Neural cell (in vitro differentiated cells): ENCODE measurements around the gene TMEM119. TPM values are rescaled to one million over a fixed set of nuclear protein-coding genes. Genes with fewer than 3 reads are reported as not detected.

Source experiments
- H2AFZ ChIP-seq: fragments of 200-600, 300-800 bp; sonication (generic), shearing (Covaris generic); 2 replicates; pipeline ENCODE4 v1.6.0; 2014; ENCODE audit warnings: low read depth, mild to moderate bottlenecking, antibody characterized with exemption, low read length, moderate library complexity
- H3F3A ChIP-seq: fragments of 200-600 bp; shearing (Covaris generic); 2 replicates; pipeline ENCODE4 v1.6.1; 2016; ENCODE audit warnings: mild to moderate bottlenecking, moderate library complexity, mixed read lengths, antibody characterized with exemption, low read length; ENCODE audit not compliant: insufficient read depth, poor library complexity, severe bottlenecking
- H3K27ac ChIP-seq: fragments of 200-600, 300-800 bp; sonication (generic), shearing (Covaris generic); 2 replicates; pipeline ENCODE4 v1.5.1; 2014; ENCODE audit warnings: mild to moderate bottlenecking, low read length, moderate library complexity
- H3K27me3 ChIP-seq: fragments of 300-800, 200-600 bp; sonication (generic), shearing (Covaris generic); 2 replicates; pipeline ENCODE4 v1.6.0; 2014; ENCODE audit warnings: mild to moderate bottlenecking, low read depth, low read length, moderate library complexity; ENCODE audit not compliant: insufficient read depth
- H3K36me3 ChIP-seq: fragments of 300-800, 200-600 bp; sonication (generic), shearing (Covaris generic); 2 replicates; pipeline ENCODE4 v1.5.1; 2014; ENCODE audit warnings: mild to moderate bottlenecking, antibody characterized with exemption, low read length, moderate library complexity; ENCODE audit not compliant: insufficient read depth
- H3K4me2 ChIP-seq: fragments of 300-800, 200-600 bp; sonication (generic), shearing (Covaris generic); 2 replicates; pipeline ENCODE4 v1.6.0; 2014; ENCODE audit warnings: mild to moderate bottlenecking, low read length
- H3K4me3 ChIP-seq: fragments of 300-800, 200-600 bp; sonication (generic), shearing (Covaris generic); 2 replicates; pipeline ENCODE4 v1.5.1; 2014; ENCODE audit warnings: mild to moderate bottlenecking, low read length, moderate library complexity
- H3K79me2 ChIP-seq: fragments of 200-600 bp; shearing (Covaris generic); replicated peaks from 2 replicates; pipeline ENCODE4 v1.6.0; 2014; ENCODE audit warnings: mild to moderate bottlenecking, low read length, moderate library complexity; ENCODE audit not compliant: insufficient read depth
- H3K9ac ChIP-seq: fragments of 300-800, 200-600 bp; sonication (generic), shearing (Covaris generic); 2 replicates; pipeline ENCODE4 v1.6.1; 2016; ENCODE audit warnings: mild to moderate bottlenecking, low read length, mixed read lengths
- H3K9me2 ChIP-seq: fragments of 200-600 bp; shearing (Covaris generic); 2 replicates; pipeline ENCODE4 v1.6.1; 2016; ENCODE audit warnings: mild to moderate bottlenecking, low read length, mixed read lengths; ENCODE audit not compliant: insufficient read depth
- H3K9me3 ChIP-seq: fragments of 200-600, 300-800 bp; sonication (generic), shearing (Covaris generic); 2 replicates; pipeline ENCODE4 v1.6.1; 2016; ENCODE audit warnings: mild to moderate bottlenecking, mixed run types, low read length, moderate library complexity, mixed read lengths
- H4K20me1 ChIP-seq: fragments of 200-600 bp; shearing (Covaris generic); 2 replicates; pipeline ENCODE4 v1.6.1; 2016; ENCODE audit warnings: mild to moderate bottlenecking, mixed run types; ENCODE audit not compliant: insufficient read depth
- EP300 ChIP-seq: fragments of 450-650 bp; conservative IDR thresholded peaks from 2 replicates; pipeline ENCODE4 v1.6.1; 2014; ENCODE audit warnings: antibody characterized with exemption, mild to moderate bottlenecking, moderate library complexity; ENCODE audit not compliant: poor library complexity, severe bottlenecking
- EZH2 ChIP-seq: fragments of 200-600, 300-800 bp; shearing (Covaris generic), sonication (generic); IDR thresholded peaks from 2 replicates; pipeline ENCODE4 v1.6.1; 2014; ENCODE audit warnings: antibody characterized with exemption, low read length, borderline replicate concordance, mild to moderate bottlenecking; ENCODE audit not compliant: insufficient read depth, poor library complexity, severe bottlenecking
- MXI1 ChIP-seq: fragments of 450-650 bp; conservative IDR thresholded peaks from 2 replicates; pipeline ENCODE4 v1.6.1; 2014; ENCODE audit warnings: antibody characterized with exemption, mild to moderate bottlenecking; ENCODE audit not compliant: poor library complexity, severe bottlenecking
- POLR2AphosphoS5 ChIP-seq: IDR thresholded peaks from 2 replicates; pipeline ENCODE4 v1.6.1; 2012
- RAD21 ChIP-seq: fragments of 450-650 bp; conservative IDR thresholded peaks from 2 replicates; pipeline ENCODE4 v1.6.1; 2014; ENCODE audit warnings: antibody characterized with exemption, mild to moderate bottlenecking, moderate library complexity
- SMC3 ChIP-seq: fragments of 450-650 bp; conservative IDR thresholded peaks from 2 replicates; pipeline ENCODE4 v1.6.1; 2014; ENCODE audit warnings: antibody characterized with exemption, mild to moderate bottlenecking, moderate library complexity; ENCODE audit not compliant: poor library complexity
- TAF1 ChIP-seq: IDR thresholded peaks from 2 replicates; pipeline ENCODE4 v1.6.1; 2012; ENCODE audit warnings: low read depth
- polyA plus RNA-seq: library from polyadenylated mRNA; depleted of rRNA; stranded (reverse); fragments of >200 nt; gene quantifications from 2 replicates; pipeline ENCODE4 v1.2.3, GENCODE V29; 2014
- TF ChIP-seq, protein P1 (sequence below): fragments of 450-650 bp; IDR thresholded peaks from 2 replicates; pipeline ENCODE4 v1.5.1; 2014; ENCODE audit warnings: antibody characterized with exemption, mild to moderate bottlenecking, moderate library complexity; ENCODE audit not compliant: poor library complexity, severe bottlenecking
- TF ChIP-seq, protein P2 (sequence below): IDR thresholded peaks from 2 replicates; pipeline ENCODE4 v1.6.1; 2012; ENCODE audit warnings: borderline replicate concordance

The TMEM119 gene
- polyA plus RNA-seq, 1 donor from 2014 or later, result not detected

DNA sequence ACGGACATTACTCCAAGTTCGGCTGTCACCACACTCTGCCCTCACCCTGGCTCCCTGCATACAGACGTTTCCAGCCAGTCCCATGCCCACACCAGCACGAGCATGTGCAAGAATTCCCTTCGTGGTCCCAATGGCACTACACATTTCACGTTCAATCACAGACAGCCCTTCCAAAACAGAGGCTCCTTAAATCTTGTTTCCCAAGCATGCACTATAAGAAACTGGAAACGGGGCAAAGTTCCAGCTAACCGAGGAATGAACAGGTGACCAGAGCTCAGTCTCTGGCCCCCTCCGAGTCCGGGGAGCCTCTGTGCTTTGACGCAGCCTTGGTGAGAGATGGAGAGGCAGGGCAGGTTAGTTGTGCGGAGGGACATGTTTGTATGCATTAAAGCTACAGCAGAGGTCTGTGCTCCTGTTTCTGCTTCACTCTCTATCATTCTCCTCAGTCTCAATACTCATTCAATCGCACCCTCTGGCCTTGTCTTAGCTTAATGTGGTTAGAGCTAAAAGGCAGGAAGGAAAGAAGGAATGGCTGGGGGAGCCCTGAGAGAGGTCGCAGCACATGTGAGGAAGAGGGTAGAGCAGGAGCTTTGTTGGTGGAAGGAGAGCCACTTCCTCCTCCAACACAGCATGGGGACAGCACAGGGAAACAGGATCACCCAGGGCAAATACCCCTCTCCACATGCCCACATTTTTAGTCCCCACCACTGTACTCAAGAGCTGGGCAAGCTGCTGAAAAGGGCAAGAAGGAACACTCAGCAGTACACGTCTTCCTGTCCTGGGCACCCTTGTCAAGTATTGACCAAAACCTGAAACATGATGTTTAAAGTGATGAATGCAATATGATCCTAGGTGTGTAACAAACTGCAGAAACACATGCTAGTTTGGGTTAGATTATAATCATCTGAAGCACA, 48.1 kb upstream of the TMEM119 start:
- Histone ChIP-seq H4K20me1 (no peaks in the 10 kb centered on the region), H3K27ac (no peak overlapping the region), H3K36me3 (peaks cover 12% of the 10 kb centered on the region)

DNA sequence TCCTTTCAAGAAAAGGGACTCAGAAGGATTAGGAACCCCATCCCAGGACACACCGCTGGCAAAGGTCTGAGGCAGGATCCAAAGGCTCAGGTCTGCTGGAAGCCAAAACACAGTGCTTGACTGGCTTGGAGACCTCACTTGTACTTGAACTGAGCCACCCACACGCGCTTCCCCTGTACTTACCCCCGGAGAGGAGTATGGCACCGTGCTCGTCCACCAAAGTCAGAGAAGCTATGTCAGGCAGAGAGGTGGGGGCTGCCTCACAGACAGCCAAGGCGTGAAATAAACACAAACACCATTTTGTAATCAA, 46.9 kb upstream of the TMEM119 start:
- Histone ChIP-seq H3K27me3 (no peaks in the 10 kb centered on the region), H3K9ac (no peak overlapping the region), H3F3A (no peaks in the 10 kb centered on the region), H3K4me2 (no peak overlapping the region), H4K20me1 (no peaks in the 10 kb centered on the region), H3K79me2 (no peaks in the 10 kb centered on the region), H2AFZ (no peak overlapping the region), H3K9me3 (no peaks in the 10 kb centered on the region), H3K4me3 (no peak overlapping the region), H3K9me2 (no peaks in the 10 kb centered on the region), H3K36me3 (peaks cover 12% of the 10 kb centered on the region), H3K27ac (no peak overlapping the region)
- TF ChIP-seq EZH2 (no peak), MXI1 (no peak), SMC3 (no peak), EP300 (no peak), RAD21 (no peak), POLR2AphosphoS5 (no peak), TAF1 (no peak)
- TF ChIP-seq, protein P1, sequence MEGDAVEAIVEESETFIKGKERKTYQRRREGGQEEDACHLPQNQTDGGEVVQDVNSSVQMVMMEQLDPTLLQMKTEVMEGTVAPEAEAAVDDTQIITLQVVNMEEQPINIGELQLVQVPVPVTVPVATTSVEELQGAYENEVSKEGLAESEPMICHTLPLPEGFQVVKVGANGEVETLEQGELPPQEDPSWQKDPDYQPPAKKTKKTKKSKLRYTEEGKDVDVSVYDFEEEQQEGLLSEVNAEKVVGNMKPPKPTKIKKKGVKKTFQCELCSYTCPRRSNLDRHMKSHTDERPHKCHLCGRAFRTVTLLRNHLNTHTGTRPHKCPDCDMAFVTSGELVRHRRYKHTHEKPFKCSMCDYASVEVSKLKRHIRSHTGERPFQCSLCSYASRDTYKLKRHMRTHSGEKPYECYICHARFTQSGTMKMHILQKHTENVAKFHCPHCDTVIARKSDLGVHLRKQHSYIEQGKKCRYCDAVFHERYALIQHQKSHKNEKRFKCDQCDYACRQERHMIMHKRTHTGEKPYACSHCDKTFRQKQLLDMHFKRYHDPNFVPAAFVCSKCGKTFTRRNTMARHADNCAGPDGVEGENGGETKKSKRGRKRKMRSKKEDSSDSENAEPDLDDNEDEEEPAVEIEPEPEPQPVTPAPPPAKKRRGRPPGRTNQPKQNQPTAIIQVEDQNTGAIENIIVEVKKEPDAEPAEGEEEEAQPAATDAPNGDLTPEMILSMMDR, result no peak
- TF ChIP-seq, protein P2, sequence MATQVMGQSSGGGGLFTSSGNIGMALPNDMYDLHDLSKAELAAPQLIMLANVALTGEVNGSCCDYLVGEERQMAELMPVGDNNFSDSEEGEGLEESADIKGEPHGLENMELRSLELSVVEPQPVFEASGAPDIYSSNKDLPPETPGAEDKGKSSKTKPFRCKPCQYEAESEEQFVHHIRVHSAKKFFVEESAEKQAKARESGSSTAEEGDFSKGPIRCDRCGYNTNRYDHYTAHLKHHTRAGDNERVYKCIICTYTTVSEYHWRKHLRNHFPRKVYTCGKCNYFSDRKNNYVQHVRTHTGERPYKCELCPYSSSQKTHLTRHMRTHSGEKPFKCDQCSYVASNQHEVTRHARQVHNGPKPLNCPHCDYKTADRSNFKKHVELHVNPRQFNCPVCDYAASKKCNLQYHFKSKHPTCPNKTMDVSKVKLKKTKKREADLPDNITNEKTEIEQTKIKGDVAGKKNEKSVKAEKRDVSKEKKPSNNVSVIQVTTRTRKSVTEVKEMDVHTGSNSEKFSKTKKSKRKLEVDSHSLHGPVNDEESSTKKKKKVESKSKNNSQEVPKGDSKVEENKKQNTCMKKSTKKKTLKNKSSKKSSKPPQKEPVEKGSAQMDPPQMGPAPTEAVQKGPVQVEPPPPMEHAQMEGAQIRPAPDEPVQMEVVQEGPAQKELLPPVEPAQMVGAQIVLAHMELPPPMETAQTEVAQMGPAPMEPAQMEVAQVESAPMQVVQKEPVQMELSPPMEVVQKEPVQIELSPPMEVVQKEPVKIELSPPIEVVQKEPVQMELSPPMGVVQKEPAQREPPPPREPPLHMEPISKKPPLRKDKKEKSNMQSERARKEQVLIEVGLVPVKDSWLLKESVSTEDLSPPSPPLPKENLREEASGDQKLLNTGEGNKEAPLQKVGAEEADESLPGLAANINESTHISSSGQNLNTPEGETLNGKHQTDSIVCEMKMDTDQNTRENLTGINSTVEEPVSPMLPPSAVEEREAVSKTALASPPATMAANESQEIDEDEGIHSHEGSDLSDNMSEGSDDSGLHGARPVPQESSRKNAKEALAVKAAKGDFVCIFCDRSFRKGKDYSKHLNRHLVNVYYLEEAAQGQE, result no peak

More for the DNA sequence above, 48.1 kb upstream of the TMEM119 start:
- H3K9ac ChIP-seq, result no peak overlapping the region
- no peak overlapping the region for H3K4me2 ChIP-seq
- H3K4me3 ChIP-seq, result no peak overlapping the region
- H2AFZ ChIP-seq, result no peak overlapping the region
- no peaks in the 10 kb centered on the region for H3K79me2 ChIP-seq
- H3K9me2 ChIP-seq, result no peaks in the 10 kb centered on the region
- H3K27me3 ChIP-seq, result no peaks in the 10 kb centered on the region
- TF ChIP-seq, protein P1, result no peak
- TF ChIP-seq EP300 (no peak), MXI1 (no peak), POLR2AphosphoS5 (no peak), RAD21 (no peak), SMC3 (no peak), TAF1 (no peak), EZH2 (no peak)
- TF ChIP-seq, protein P2, result no peak
- no peaks in the 10 kb centered on the region for H3F3A ChIP-seq
- no peaks in the 10 kb centered on the region for H3K9me3 ChIP-seq
